ENCODE data around the gene CC2D1B.
"Not testable (repeated sequence)": the region's sequence is repeated elsewhere in the genome, so short reads cannot be mapped to it uniquely, and the experiment has no call there.

CC2D1B gene, protein sequence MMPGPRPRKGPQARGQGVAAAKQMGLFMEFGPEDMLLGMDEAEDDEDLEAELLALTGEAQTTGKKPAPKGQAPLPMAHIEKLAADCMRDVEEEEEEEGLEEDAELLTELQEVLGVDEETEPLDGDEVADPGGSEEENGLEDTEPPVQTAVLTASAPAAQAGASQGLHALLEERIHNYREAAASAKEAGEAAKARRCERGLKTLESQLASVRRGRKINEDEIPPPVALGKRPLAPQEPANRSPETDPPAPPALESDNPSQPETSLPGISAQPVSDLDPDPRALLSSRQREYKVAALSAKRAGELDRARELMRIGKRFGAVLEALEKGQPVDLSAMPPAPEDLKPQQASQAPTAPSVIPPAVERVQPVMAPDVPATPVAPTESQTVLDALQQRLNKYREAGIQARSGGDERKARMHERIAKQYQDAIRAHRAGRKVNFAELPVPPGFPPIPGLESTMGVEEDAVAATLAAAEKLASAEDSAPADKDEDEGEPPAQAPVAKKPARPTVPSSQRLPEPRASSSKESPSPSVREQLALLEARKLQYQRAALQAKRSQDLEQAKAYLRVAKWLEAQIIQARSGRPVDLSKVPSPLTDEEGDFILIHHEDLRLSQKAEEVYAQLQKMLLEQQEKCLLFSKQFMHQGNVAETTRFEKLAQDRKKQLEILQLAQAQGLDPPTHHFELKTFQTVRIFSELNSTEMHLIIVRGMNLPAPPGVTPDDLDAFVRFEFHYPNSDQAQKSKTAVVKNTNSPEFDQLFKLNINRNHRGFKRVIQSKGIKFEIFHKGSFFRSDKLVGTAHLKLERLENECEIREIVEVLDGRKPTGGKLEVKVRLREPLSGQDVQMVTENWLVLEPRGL

DNA sequence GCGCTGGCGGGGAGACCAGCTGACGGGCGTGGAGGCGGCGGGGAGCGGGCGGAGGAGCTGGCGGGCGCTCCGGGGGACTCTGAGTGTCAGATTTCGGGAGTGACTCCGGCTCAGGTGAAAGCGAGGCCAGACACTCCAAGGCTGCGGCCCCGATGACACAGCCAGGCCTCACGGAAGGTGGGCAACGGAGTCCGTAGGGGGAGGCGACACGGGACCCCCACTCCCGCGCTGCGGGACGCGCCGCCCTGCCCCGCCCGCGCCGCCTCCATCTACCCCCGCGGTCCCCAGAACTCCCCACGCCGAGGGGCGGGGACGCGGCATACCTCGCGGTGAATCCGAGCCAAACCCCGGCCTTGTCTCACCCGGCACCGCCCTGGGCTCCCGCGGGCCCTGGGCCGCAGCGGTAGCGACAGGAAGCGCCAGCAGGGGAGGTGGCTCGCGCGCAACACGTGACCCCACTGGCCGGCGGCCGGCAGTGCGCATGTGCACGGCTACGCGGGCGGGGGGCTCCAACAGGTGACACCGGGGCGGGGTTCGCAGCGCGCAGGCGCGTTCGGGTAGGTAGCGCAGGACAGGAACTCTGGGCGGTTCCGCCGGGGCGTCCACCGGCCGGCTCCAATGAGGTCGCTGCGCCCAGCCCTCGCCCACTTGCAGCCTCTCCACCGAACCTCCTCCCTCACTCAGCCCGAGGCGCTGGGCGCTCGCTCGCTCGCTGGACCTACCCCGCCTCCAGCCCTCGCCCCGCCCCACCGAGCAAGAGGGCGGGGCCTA is at the start of gene CC2D1B:
Gene CC2D1B, minus strand, starts transcription at position 460 of the 771 bp plus-strand sequence. CDS start 1,585 bp downstream, outside the sequence.
- DNase-seq (ENCODE audit: insufficient read length, low spot score), result peak; percentile 98
- peak; percentile 88 for TF ChIP-seq POLR2A (IDR thresholded peaks at IDR 0.05; ENCODE audit: low read depth, low read length)
- FAIRE-seq, result peak; percentile 50

DNA sequence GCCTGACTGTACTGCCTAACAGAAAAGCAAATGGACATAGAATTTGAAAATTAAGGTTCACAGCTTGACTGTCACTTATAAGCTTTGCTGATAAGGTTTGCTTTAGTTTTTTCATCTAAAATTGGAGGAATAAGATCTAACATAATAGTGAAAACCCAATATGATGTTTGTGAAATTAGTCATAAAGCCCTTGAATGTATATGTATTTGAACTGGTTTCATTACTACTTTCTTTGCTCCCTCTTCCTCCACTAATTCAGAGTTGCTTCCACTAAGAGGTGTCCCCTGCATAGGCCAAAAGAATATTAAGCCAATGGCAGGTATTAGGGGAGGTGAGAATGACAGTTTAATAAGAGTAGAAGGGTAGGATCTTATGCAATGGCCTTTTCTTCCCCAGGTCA is 48.9 kb upstream of the CC2D1B start:
- DNase-seq (ENCODE audit: insufficient read length, low spot score) (no peak), FAIRE-seq (no peak)

DNA sequence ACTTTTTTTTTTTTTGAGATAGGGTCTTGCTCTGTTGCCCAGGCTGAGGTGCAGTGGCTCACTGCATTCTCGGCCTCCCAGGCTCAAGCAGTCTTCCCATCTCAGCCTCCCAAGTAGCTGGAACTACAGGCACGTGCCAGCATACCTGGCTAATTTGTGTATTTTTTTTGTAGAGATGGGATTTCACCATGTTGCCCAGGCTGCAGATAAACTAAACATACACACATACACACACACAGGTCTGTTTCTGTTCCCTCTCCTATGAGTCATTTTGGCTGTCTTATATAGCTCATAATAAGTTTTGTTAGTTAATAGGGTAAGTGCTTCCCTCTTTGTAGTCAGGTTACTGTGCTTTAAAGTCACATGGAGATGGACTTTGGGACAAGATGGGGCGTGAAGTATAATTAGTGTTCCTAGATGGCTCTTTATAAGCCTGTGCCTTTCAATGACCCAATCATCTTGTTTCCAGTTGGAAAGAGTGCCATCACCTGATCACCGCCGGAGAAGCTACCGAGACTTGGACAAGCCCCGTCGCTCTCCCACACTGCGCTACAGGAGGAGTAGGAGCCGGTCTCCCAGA is 47.5 kb upstream of the CC2D1B start:
- DNase-seq (ENCODE audit: insufficient read length, low spot score), result no peak
- no peak for TF ChIP-seq POLR2A (IDR thresholded peaks at IDR 0.05; ENCODE audit: low read depth, low read length)
- no peak for FAIRE-seq

More for the DNA sequence above, 48.9 kb upstream of the CC2D1B start:
- no peak for TF ChIP-seq POLR2A (IDR thresholded peaks at IDR 0.05; ENCODE audit: low read depth, low read length)

DNA sequence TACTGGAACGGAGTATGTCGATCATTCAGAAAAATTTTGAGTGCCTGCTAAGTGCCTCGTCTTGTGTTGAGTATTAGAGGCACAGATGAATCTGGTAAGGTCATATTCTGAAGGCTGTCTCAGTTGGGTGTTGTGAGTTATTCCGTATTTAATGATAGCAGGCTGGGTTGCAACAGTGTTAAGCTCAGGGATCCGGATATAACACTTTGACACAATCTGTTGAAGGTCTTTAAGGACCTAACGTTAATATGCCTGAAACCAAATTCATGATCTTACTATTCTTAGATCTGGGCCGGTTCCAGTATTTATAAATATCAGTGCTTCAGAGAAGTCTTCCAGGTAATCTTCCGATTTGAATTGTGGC is 39.0 kb upstream of the CC2D1B start:
- DNase-seq (ENCODE audit: insufficient read length, low spot score) (no peak), FAIRE-seq (no peak)

DNA sequence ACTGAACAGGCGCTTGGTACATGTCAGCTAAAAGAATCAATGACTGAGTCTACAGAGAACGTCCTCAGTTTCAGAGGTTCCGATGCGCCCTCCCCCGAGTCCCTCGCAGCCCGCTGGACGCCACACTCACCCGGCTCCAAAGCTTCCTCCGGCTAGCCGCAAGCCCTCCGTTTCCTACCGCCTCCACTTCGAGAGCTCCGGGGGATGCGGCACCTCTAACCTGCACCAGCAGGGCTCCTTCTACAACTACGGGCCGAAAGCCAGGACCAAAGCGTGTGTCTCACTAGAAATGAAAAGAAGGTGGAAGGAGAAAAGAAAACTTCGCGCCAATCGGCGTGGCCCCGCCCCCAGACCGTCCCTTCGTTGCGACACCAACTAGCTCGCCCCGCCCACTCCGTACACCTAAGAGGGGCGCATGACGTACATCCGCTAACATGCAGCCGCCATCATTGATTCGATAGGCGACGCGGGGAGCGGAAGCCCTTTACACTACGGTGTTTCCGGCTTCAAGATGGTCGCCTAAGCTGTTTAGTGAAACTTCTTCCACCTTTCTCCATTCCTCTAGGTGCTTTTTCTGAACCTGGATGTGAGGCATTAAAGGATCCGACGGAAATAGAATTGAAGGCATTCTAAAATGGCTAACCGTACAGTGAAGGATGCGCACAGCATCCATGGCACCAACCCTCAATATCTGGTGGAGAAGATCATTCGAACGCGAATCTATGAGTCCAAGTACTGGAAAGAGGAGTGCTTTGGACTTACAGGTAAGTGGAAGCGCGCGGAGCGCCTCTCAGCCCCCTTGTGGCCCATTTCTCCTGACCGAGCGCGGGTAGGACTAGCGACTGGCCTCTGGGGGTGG is 38.3 kb upstream of the CC2D1B start, which contains the start of the genes ORC1 and PRPF38A:
Gene ORC1, minus strand, starts transcription at position 308 of the 859 bp plus-strand sequence. CDS start 2,200 bp downstream, outside the sequence.
Gene PRPF38A, plus strand, starts transcription at position 487 of the 859 bp plus-strand sequence. Its CDS starts 148 bp downstream, at position 635.
- DNase-seq (ENCODE audit: insufficient read length, low spot score) (peak; percentile 69), FAIRE-seq (peak; percentile 94)
- peak; percentile 60 for TF ChIP-seq POLR2A (IDR thresholded peaks at IDR 0.05; ENCODE audit: low read depth, low read length)

More for the DNA sequence above, 39.0 kb upstream of the CC2D1B start:
- TF ChIP-seq POLR2A (IDR thresholded peaks at IDR 0.05; ENCODE audit: low read depth, low read length), result no peak

DNA sequence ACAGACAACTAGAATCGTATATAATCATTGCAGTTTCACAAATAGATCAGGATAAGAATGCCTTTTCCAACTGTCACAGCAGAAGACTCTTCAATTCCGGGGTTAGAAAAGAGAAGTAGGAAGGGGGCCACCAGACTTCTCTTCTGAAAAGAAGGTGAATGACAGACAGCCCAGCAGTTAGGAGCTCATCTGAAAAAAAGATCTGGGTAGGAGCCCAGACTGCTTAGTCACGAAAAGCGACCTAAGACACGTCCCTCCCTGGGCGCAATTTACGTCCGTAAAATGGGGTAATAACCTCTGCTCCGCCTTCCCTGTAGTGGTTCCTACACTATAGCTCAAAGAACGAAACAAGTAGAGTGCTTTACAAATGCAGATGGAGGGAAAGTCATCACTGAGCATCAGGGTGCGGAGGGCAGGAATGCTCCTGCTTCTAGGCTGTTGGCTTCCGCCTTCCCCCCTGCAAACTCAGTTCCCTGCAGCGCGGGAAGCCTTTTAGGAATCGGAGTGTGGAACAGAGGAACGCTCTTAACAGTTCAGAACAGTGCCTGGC is 37.6 kb upstream of the CC2D1B start:
- DNase-seq (ENCODE audit: insufficient read length, low spot score) (peak; percentile 52), FAIRE-seq (peak; percentile 74)
- TF ChIP-seq POLR2A (IDR thresholded peaks at IDR 0.05; ENCODE audit: low read depth, low read length), result no peak

DNA sequence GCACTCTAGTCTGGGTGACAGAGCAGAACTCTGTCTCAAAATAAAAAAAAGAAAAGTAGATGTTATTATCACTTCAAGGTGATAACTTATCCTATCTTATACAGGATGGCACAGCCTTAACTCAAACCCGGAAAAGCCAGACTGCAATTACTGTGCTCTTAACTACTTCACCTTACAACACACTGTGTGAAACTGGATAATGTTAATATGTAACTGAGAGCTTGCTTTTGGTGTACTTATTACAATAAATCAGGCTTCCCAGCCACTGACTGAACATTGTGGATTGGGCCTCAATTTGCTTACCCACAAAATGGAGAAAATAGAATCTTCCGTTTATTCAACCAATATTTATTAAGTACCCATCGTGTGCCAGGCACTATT is 36.8 kb upstream of the CC2D1B start:
- no peak for FAIRE-seq

DNA sequence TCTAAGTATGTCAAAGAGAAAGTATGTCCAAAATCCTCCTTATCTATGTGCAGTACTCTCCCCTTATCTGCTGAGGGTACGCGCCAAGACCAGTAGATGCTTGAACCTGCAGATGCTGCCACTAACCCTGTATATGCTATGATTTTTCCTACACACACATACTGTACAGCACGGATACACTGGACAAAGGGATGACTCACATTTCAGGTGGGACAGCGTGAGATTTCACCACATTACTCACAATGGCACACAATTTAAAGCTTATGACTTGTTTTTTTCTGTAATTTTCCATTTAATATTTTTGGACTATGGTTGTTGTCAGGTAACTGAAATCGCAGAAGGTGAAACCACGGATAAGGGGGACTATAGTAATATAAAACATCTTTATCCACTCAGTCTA is 34.1 kb upstream of the CC2D1B start:
- DNase-seq (ENCODE audit: insufficient read length, low spot score) (no peak), FAIRE-seq (no peak)
- TF ChIP-seq POLR2A (IDR thresholded peaks at IDR 0.05; ENCODE audit: low read depth, low read length), result no peak

More for the DNA sequence above, 36.8 kb upstream of the CC2D1B start:
- no peak for DNase-seq (ENCODE audit: insufficient read length, low spot score)
- TF ChIP-seq POLR2A (IDR thresholded peaks at IDR 0.05; ENCODE audit: low read depth, low read length), result no peak

DNA sequence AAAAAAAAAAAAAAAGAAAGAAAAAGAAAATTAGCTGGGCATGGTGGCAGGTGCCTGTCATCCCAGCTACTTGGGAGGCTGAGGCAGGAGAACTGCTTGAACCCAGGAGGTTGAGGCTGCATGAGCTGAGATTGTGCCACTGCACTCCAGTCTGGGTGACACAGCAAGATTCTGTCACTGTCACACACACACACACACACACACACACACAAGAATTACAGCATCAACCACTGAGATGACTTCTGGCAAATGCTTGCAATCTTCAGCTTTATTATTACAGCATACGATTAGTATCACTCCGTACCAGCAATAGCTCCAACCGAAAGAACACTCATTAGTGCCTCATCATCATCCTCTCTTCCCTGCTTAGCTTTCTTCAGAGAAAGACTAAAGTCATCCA is 33.6 kb upstream of the CC2D1B start:
- FAIRE-seq (no peak), DNase-seq (ENCODE audit: insufficient read length, low spot score) (no peak)
- TF ChIP-seq POLR2A (IDR thresholded peaks at IDR 0.05; ENCODE audit: low read depth, low read length), result no peak

DNA sequence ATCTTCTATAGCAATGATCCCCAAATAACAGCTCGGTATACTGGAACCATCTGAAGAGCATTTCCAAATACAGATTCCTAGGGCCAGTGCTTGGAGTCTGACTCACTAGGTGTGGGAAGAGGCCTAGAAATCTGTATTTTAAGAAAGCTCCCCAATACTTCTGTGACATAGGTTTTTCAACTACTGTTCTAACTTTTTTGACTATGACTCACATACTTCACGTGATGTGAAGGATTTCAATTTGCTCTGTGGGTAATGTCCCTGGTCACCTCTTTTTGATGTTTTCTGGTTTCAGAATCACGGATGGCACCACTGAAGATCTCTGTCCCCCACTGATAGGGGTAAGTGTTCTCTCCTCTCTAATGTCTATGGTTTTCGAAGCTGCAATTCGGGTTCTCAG is 27.2 kb upstream of the CC2D1B start:
- no peak for TF ChIP-seq POLR2A (IDR thresholded peaks at IDR 0.05; ENCODE audit: low read depth, low read length)
- no peak for FAIRE-seq
- DNase-seq (ENCODE audit: insufficient read length, low spot score), result no peak

DNA sequence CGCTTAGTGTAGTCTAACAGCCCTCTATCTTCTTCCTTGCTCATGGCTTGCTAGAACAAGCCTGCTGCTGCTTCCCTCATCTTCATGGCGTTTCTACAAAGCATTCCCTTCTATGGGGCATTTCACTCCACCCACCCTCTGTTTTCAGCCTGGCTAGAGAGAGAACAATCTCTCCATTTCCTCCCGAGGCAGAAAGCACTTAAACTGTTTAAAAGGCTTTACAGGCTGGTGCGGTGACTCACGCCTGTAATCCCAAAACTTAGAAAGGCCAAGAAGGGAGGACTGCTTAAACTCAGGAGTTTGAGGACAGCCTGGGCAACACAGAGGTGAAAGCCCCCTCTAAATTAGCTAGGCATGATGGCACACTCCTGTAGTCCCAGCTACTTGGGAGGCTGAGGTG is 20.5 kb upstream of the CC2D1B start:
- TF ChIP-seq POLR2A (IDR thresholded peaks at IDR 0.05; ENCODE audit: low read depth, low read length), result no peak
- FAIRE-seq, result no peak

DNA sequence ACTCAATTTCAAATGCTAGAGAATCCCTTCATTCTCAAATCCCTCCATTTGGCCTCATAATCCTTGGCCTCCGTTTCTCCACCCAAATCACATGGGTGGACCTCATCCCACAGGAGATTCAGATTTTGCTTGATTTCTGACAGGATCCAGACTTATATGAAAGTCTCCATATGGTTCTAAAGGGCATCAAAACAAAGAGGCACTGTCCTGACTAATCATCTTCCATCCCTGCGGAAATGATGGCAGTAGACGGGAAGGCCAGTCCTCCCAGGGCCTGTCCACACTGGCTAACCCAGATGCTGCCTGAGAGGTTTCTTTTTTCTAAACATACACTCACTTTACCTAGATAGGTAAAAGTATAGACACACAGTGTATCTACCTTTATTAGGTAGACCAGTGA is 19.4 kb upstream of the CC2D1B start:
- no peak for DNase-seq (ENCODE audit: insufficient read length, low spot score)
- no peak for FAIRE-seq
- no peak for TF ChIP-seq POLR2A (IDR thresholded peaks at IDR 0.05; ENCODE audit: low read depth, low read length)

More for the DNA sequence above, 20.5 kb upstream of the CC2D1B start:
- DNase-seq (ENCODE audit: insufficient read length, low spot score), result no peak

DNA sequence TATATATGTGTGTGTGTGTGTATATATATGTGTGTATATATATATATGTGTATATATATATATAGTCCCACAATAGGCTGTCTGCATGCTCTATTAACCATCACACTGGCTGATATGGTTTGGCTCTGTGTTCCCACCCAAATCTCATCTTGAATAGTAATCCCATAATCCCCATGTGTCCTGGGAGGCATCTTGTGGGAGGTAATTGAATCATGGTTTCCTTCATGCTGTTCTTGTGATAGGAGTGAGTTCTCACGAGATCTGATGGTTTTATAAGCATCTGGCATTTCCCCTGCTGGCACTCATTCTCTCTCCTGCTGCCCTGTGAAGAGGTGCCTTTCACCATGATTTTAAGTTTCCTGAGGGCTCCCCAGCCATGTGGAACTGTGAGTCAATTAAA is 3.8 kb upstream of the CC2D1B start:
- not testable (repeated sequence) for DNase-seq (ENCODE audit: insufficient read length, low spot score); FAIRE-seq
